Left hindlimb (tissue), 1 donor: Measurements from ENCODE around the gene ST3GAL3.

ENCODE experiments used
- DNase-seq: peaks from one replicate; pipeline ENCODE4 v3.0.0-alpha.2; 2018

Gene ST3GAL3

GRCh38 chr1:43925846-43926245 lies 218.5 kb downstream of the ST3GAL3 start:
- no peak for DNase-seq

GRCh38 chr1:43930168-43930948 lies 223.0 kb downstream of the ST3GAL3 start:
- no peak for DNase-seq

GRCh38 chr1:43930949-43931275 lies 223.6 kb downstream of the ST3GAL3 start:
- no peak for DNase-seq

DNA sequence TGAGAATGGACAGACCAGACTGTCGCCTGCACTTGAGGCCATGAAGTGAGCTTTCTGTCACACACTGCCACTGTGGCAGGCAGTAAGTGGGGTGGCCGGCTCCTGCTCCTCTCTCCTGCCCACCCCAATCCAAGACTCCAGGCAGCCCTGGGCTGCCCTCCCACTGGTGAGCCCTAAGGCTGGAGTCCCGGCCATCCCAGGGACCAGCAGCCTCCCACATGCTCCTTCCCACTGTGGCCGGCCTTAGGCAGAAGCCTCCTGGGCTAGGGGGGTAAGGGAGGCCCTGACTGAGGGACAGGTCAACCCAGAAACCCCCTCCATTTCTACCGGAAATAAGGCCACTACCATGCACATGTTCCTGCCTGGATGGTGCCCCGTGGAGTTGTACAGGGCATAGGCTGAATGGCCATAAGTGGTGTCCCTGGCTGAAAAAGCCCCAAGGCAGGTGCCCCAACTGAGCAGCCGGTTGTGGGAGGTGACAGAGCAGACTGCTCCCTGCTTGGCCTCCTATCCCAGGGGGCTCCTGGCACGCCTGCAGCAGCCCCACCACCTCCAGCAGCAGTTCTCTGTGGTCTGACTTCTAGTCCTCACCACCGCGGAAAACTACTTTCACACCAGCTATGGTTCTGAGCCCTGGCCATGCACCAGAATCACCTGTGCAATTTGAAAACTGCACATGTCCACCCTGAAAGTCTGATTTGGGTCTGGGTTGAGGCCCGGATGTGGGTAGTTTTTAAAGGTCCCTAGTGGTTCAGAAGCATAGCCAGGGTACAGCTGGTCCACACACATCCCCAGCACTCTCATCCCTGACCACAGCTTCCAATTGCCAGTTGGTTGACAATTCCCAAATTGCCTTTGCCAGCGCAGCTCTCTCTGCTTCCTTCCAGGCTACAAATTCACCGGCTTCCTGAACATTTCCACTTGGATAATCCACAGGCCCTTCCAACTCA lies 224.7 kb downstream of the ST3GAL3 start:
- DNase-seq = no peak

DNA sequence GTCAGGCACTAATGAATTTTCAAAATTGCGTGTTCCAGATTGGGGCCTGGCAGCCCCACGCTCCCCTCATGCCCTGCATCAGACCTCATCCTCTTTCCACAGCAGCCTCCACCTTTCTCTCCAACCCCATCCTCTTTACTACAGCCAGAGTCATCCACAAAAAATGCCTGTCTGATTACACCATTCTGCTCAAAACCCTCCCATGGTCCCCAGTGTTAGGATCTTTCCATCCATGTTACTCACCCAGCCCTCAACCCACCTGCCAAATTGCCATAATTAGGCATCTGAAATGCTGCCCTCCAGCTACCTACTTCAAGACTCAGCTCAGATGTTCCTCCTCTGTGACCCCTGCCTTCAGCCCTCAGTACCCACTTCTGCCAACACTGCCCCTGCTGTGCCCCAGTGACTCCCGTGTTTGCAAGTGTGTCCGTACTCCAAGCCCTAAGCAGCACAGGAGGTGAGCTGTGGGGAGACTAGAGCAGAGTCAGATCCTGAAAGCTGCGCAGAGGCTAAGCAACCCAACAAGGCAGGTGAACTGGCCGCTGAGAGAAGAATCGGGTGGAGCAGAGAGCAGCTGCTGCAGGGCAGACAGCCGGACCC lies 225.6 kb downstream of the ST3GAL3 start:
- peak; percentile 32 for DNase-seq

- peak; percentile 63 for DNase-seq
Measured at GRCh38 chr1:43933386-43934100, 226.2 kb downstream of the ST3GAL3 start, which contains the start of gene ARTN. Gene ARTN (plus strand): TSS chr1:43933801. CDS start chr1:43935657, 1,856 bp downstream.

DNA sequence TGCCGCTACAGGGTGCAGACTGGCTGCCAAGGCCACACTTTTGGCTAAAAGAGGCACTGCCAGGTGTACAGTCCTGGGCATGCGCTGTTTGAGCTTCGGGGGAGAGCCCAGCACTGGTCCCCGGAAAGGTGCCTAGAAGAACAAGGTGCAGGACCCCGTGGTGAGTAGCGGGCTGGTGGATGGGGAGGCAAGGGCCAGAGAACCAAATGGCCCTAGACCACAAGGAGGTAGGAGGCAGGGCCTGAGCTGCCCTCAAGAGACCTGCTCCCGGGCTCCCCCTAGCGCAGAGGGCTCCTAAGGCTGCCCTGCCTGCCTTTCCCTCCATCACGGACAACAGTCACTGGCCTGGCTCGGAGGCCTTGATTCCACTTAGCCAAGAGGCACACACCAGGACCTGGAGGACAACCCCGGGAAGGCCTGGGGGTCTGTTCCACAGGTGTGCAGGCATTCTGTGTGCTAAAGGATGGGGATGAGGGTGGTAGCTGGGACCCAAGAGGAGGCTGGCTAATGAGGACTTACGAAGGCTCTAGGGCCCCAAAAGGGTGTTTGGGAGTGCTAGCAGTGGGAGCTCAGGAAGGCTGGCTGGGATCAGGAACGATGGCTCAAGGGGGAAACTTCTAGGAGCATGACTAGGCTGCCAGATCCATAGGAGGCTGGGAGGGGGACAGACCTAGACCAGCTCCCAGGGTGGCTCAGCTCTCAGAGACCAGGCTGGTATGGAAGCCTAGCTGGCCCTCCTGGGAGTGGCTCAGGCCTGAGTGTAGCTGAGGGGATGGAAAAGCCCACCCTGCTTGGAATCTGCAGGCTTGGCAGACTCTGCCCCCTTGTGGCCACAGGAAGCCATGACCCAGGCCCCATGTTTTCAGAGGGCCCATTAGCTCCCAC lies 227.0 kb downstream of the ST3GAL3 start:
- DNase-seq = peak; percentile 80

GRCh38 chr1:43934986-43935324 lies 227.6 kb downstream of the ST3GAL3 start:
- no peak for DNase-seq

- no peak for DNase-seq
Measured at GRCh38 chr1:43935711-43936427, 228.5 kb downstream of the ST3GAL3 start.

DNA sequence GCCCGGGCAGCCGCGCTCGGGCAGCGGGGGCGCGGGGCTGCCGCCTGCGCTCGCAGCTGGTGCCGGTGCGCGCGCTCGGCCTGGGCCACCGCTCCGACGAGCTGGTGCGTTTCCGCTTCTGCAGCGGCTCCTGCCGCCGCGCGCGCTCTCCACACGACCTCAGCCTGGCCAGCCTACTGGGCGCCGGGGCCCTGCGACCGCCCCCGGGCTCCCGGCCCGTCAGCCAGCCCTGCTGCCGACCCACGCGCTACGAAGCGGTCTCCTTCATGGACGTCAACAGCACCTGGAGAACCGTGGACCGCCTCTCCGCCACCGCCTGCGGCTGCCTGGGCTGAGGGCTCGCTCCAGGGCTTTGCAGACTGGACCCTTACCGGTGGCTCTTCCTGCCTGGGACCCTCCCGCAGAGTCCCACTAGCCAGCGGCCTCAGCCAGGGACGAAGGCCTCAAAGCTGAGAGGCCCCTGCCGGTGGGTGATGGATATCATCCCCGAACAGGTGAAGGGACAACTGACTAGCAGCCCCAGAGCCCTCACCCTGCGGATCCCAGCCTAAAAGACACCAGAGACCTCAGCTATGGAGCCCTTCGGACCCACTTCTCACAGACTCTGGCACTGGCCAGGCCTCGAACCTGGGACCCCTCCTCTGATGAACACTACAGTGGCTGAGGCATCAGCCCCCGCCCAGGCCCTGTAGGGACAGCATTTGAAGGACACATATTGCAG lies 229.3 kb downstream of the ST3GAL3 start:
- peak; percentile 39 for DNase-seq

DNA sequence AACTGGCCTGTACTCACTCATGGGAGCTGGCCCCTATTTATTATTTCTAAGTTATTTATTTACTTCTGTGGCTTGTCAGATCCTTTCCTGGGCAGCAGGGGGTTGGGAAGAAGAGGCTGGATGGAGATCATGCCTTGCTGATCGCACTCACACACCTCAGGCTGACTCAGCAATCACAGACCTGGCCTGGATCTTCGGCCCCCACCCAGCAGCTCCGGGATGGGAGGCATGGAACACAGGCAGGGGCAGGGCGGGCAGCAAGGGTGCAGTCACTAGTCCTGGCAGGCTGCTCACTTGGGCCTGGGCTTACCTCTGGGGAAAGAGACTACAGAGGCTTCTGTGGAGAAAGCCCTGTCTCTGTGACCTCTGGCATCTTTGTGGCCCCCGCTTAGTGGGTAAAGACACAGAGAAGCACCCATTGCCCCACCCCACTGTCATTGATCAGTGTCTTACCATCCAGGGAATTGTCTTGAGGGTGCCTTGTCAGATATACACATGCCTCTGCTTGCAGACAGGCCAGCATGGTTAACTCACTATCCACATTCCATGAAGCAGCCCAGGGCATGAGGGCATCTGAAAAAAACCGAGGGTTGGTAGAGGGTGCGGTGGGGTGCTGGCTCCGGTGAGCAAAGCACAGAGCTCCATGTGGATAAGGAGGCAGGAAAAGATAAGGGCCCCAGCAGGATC lies 230.0 kb downstream of the ST3GAL3 start:
- DNase-seq = no peak

DNA sequence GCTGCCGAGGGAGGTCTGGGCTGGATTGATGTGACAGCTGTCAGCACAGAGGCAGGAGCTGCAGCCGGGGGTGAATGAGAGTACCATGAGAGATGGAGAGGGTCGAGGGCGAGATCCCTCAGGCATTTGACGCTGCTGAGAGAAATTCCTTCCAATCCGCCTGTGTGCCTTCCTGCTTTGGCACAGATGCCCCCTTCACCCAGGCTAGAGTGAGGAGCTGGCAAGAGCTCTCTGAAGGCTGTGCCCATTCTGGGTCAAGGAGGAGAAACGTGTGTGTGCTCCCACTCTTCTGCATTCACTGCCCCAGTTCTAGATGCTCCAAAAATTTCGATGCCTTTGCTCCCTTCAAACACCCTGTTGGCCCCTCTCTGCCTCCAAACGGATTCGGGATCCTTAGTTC lies 231.0 kb downstream of the ST3GAL3 start:
- no peak for DNase-seq

DNA sequence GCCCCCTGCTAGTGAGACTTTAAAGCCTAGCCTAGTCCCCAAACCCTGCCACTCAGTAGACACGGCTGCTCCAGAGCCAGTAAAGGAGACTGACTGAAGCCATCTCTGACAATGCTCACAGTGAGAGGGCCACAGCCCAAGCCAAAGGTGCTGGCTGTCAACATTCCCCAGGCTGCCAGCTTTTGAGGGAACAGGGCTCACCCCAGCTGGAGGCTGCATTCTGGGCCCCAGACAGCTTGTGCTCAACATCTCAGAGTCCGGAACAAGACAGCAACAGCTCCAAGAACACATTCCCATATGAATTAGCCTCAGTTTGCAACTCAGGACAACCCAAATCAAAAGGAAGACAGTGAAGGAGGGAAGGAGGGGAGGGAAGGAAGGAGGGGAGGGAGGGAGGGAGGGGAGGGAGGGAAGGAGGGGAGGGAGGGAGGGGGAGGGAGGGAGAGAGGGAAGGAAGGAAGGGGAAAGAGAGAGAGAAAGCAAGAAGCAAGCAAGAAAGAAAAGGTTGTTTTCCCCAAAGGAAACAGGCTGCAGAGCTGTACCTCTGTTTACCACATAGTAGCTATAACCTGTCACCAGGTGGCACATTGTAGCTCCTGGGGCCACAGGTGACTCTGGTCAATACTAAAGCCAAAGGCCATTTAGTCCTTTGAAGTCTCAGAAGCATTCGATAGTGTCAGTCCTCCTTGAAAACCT lies 231.7 kb downstream of the ST3GAL3 start:
- DNase-seq = no peak

GRCh38 chr1:43942411-43942810 lies 235.1 kb downstream of the ST3GAL3 start:
- DNase-seq = no peak

DNA sequence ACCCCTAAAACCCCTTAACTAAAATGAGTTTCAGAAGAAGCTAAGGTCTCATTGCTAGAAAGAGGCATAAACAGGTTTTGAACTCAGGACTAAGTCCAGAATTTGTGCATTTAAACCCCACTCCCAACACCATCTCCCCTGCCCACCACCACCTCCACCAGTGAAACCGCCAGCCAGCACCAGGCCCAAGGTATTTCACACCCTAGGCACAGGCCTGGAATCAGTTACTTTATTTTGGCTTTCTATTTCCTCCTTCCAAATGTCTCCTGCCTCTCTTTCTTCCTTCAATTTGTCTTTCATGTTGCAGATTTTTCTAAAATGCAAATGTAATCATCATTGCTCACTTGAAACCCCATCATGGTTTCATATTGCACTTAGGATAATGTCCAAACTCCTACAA lies 237.5 kb downstream of the ST3GAL3 start:
- DNase-seq = no peak

- no peak for DNase-seq
Measured at GRCh38 chr1:43945674-43946235, 238.4 kb downstream of the ST3GAL3 start.

DNA sequence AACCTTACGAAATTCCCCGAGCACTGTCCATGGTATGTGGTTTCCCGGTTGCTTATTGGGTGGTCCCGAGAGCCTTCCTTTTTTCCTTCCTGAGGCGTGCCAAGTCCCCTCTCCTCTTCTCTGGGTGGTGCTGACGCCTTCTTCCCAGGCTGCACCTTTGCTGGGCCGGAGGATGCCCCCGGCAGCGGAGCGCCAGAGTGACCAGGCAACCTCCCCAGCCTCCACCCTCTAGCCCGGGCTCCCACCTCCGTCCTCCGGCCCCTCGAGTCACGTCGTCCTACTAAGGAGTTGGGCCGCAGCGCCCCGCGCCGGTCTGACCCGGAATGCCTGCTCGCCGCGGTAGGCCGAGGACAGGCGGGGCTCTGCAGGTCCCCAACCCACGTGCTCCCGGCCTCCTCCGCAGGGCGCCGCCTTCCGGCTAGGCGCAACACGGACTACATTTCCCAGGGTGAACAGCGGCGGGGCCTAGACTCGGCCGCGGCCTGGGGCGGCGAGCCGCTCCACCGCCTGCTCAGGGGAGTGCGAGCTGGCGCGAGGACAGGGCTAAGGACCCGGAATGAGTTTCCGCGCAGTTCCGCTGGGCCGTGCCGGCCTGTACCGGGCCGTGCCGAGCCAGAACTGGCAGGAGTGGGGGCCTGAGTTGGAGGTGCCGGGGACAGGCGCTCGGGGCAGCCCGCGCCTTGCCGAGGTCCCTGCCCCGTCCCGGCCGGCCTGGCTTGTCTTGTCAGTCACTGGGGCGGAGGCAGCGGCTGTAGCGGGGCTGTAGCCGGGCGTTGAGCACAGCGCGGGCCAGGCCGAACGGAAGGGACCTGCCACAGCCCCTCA lies 239.1 kb downstream of the ST3GAL3 start, which contains the start of gene IPO13:
IPO13 (plus strand) TSS at position 715 of the 825 bp plus-strand sequence. CDS start 651 bp downstream, outside the sequence.
- peak; percentile 96 for DNase-seq
